Hippocampal formation (tissue), 2 donors: ENCODE data around the gene USP14.
"Not testable (repeated sequence)": the region's sequence is repeated elsewhere in the genome, so short reads cannot be mapped to it uniquely, and the experiment has no call there.

Source experiments
- DNase-seq, 2 donors: peaks; one replicate each; lab custom pipeline; 2025; lab: John Stamatoyannopoulos, UW

Gene USP14

GRCh38 chr18:158128-159036 is at the start of gene USP14:
USP14 (plus strand) TSS chr18:158557; CDS start chr18:158699, 142 bp downstream.
- DNase-seq = peak; percentile 92 to 94

GRCh38 chr18:108665-109063 is 49.7 kb upstream of the USP14 start:
- not testable (repeated sequence) for DNase-seq

- DNase-seq = not testable (repeated sequence)
These were observed 49.0 kb upstream of the USP14 start for GRCh38 chr18:109130-109921.

GRCh38 chr18:109922-110261 is 48.5 kb upstream of the USP14 start:
- not testable (repeated sequence) for DNase-seq

GRCh38 chr18:110351-111201 is 47.8 kb upstream of the USP14 start:
- DNase-seq = not testable (repeated sequence)

GRCh38 chr18:111306-112014 is 46.9 kb upstream of the USP14 start:
- no peak for DNase-seq

- not testable (repeated sequence) for DNase-seq
These were observed 46.2 kb upstream of the USP14 start for GRCh38 chr18:112015-112733.

GRCh38 chr18:120539-121260 is 37.7 kb upstream of the USP14 start:
- DNase-seq = not testable (repeated sequence)

GRCh38 chr18:135045-135444 is 23.3 kb upstream of the USP14 start:
- no peak for DNase-seq

GRCh38 chr18:136433-136832 is 21.9 kb upstream of the USP14 start:
- no peak for DNase-seq

- DNase-seq = no peak
These were observed 21.0 kb upstream of the USP14 start for GRCh38 chr18:137327-137726.

- no peak for DNase-seq
These were observed 17.6 kb upstream of the USP14 start for GRCh38 chr18:140670-141266.

GRCh38 chr18:142624-143296 is 15.6 kb upstream of the USP14 start:
- DNase-seq = not testable (repeated sequence)

GRCh38 chr18:148841-149240 is 9.5 kb upstream of the USP14 start:
- no peak for DNase-seq

GRCh38 chr18:154151-154550 is 4.2 kb upstream of the USP14 start:
- no peak for DNase-seq

GRCh38 chr18:155688-156087 is 2.7 kb upstream of the USP14 start:
- DNase-seq = no peak

- DNase-seq = no peak
These were observed 1.7 kb upstream of the USP14 start for GRCh38 chr18:156514-157230.

GRCh38 chr18:159037-159652 is 788 bp downstream of the USP14 start:
- DNase-seq = no peak
